GM23248 (cell line): ENCODE data around the gene CPNE9.

ENCODE experiments used
- EZH2 ChIP-seq: fragments of 200-600 bp; sonication (generic); IDR thresholded peaks from 2 replicates; pipeline ENCODE4 v1.6.1; 2018; ENCODE audit warnings: antibody characterized with exemption, mild to moderate bottlenecking; ENCODE audit not compliant: insufficient read depth, poor library complexity, severe bottlenecking
- EZH2phosphoT487 ChIP-seq: fragments of 200-600 bp; sonication (generic); IDR thresholded peaks from 2 replicates; pipeline ENCODE4 v1.6.1; 2018; ENCODE audit warnings: antibody characterized with exemption, moderate library complexity, mild to moderate bottlenecking, low read depth; ENCODE audit not compliant: insufficient read depth

DNA sequence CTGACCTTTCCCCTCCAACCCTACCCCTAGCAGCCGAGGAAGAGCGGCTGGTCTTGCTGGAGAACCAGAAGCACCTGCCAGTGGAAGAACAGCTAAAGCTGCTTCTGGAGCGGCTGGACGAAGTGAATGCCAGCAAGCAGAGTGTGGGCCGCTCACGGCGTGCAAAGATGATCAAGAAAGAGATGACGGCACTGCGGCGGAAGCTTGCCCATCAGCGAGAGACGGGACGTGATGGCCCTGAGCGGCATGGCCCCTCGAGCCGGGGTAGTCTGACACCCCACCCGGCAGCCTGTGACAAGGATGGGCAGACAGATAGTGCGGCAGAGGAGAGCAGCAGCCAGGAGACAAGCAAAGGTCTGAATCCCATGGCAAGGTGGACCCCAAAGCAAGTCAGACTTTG is 39.9 kb downstream of the CPNE9 start:
- TF ChIP-seq EZH2 (no peak), EZH2phosphoT487 (no peak)
